ENCODE results near the gene CLEC4F.

The CLEC4F gene

DNA sequence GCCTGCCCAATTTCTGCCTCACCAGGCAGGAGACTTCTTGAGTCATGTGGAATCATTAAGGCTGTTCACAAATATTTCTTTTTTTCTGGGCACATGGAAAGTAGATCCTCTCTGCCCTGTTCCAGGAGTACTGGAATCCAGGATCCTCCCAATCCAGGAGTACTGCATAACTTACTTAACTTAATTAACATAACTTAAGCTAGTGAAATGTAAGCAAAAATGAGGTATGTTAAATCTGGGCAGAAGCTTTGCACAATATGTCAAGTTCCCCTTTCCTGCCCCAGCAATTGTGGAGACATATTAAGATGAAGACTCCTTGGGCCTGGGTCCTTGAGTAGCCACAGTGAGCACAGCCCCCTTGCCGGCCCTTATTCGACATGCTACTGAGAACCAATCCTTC lies 12.0 kb upstream of the CLEC4F start:
- TF ChIP-seq, protein P1, sequence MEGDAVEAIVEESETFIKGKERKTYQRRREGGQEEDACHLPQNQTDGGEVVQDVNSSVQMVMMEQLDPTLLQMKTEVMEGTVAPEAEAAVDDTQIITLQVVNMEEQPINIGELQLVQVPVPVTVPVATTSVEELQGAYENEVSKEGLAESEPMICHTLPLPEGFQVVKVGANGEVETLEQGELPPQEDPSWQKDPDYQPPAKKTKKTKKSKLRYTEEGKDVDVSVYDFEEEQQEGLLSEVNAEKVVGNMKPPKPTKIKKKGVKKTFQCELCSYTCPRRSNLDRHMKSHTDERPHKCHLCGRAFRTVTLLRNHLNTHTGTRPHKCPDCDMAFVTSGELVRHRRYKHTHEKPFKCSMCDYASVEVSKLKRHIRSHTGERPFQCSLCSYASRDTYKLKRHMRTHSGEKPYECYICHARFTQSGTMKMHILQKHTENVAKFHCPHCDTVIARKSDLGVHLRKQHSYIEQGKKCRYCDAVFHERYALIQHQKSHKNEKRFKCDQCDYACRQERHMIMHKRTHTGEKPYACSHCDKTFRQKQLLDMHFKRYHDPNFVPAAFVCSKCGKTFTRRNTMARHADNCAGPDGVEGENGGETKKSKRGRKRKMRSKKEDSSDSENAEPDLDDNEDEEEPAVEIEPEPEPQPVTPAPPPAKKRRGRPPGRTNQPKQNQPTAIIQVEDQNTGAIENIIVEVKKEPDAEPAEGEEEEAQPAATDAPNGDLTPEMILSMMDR (IDR thresholded peaks at IDR 0.05): no peak

DNA sequence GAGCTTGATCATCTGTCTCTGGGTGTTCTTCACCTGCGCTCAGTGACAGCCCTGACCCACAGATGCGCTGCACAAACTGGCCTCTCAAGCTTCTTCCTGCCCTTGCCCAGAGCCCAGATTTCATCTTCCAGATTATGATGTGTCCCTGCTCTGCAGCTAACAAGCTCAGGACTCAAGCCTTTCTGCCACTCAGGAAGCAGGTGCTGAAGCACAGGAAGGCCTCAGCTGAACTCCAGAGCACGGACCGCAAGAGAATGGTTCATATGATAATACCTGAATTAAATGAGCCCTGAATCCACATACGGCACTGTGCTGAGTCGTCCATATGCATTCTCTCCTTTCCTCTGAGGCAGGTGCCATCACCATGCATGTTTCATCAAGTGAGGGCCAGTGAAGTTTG lies 11.5 kb upstream of the CLEC4F start:
- TF ChIP-seq, protein P1 (IDR thresholded peaks at IDR 0.05): no peak

DNA sequence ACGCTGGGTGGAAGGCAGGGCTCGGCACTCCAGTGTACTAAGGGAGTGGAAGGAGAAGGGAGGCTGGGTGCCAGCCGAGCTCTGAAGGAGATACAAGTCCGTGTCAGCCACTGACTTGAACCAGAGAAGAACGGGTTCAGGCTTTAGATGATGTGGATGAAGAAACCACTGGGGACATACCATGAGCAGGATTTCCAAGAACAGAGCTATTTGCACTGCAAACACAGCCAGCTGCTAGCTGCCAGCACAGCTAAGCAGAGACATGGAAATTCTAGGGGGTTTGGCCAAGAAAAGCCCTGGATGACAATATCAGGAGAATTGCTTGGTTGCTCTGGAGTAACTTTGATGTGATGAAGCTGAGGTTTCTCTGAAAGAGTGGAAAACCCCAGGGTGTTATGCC lies 10.0 kb upstream of the CLEC4F start:
- TF ChIP-seq, protein P1 (IDR thresholded peaks at IDR 0.05): no peak

DNA sequence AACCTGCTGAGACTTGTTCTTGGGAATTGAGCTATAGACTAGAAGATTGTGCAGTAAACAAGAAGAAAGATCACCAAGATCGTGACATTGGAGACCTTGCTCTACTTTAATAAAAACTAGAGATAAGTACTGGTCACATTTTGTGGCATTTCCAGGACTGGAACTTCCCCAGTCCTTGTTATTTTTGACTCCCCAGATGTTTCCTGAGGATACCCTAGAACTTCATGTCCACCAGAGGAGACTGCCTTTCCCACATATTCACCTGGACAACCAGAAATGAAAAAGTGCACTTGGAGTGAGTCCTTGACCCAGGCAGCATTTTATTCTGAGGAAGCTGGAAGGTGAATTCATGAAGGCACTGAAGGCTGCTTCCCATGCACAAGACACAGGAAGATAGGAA lies 9.5 kb upstream of the CLEC4F start:
- TF ChIP-seq, protein P1 (IDR thresholded peaks at IDR 0.05): no peak

DNA sequence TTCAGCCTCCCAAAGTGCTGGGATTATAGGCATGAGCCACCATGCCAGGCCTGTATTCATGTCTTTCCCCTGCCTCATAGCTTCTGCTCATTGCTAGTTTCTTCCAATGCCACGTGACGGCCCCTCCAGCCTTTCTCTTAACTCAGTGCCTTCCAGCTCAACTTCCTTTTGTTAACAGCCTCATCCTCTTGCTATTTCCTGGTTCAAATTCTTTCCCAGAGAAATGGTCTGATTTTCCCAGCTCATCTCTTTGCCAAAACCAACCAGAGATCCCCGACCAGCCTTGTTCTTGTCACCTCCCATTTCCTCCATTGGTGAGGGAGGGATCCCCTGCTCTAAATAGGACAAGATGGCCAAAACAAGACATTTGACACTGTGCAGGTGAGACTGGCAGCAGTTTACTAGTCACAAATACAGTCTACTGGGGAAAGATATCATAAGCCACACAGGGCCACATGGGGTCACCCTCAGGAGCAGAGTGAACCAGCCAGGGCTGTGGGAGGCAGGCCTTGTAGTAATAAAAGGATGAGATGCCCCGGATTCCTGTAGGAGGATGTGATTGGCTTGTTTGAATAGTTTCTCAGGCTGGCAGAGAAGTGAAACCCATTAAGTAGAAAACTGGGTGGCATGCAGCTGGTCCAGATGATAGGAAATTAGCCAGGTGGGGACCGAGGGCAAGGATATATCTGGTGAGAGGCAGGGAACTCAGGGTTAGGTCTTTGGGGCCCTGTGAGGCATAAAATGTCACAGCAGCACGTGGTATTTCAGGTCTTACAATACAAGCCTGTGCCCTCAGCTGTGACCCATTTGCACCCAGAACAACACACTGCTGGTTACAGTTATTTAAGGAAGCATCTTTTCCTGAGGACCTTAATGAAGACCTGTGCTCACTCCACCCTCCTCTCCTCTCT lies 8.8 kb upstream of the CLEC4F start:
- TF ChIP-seq, protein P1 (IDR thresholded peaks at IDR 0.05): no peak

DNA sequence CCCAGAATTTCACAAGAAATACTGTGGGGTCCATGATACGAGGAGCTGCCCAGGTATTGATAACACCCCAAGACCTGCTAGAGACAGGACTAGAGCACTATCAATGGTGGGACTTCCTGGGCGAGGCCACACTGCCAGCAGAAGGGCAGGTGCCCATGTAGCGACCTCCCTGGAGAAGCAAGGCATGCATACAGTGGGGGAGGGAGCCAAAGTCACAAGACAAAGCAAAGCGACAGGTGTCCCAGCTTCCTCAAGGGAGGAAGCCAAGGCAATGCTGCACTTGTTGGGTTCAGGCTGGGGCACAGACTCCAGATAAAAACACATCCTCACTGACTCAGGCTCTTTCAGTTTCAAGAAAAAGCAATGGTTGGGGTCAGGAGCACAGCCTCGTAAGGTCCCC lies 7.7 kb upstream of the CLEC4F start:
- TF ChIP-seq, protein P1 (IDR thresholded peaks at IDR 0.05): no peak

DNA sequence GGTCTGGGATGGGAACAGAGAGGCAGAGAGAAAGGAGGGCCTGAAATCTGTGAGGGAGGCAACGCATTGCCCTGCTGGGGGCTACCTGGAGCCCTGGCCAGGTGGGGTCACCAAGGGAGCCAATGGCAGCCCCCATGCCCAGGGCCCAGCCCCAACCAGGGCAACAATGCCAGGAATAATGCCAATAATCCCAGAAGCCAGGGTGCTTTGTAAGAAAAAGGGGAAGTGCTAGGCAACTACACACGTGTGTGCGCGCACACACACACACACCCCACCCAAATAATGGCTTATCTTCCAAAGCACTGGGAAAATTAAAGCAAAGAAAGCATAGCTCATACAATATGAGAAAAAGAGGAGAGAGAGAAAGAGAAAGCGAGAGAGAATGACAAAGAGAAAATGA lies 7.0 kb upstream of the CLEC4F start:
- TF ChIP-seq, protein P1 (IDR thresholded peaks at IDR 0.05): no peak

All from LNCAP (cell line).